A549 treated with ZK216348 at 1 μM for 4 hours (cell line): ENCODE measurements around the gene OR8H1. TPM values are rescaled to one million over a fixed set of nuclear protein-coding genes. Genes with fewer than 3 reads are reported as not detected.

Source experiments
- total RNA-seq: library from RNA; stranded (reverse); fragments of 200-300 nt; extraction: Qiagen RNA extraction; gene quantifications from 5 replicates; pipeline ENCODE4 v1.2.3, GENCODE V29; 2022; ENCODE audit warnings: low read depth

The OR8H1 gene
- total RNA-seq: not detected in 5 replicates

GRCh38 chr11:56292154-56292553, at the start of gene OR8H1:
Gene OR8H1 (minus strand): TSS chr11:56292254. CDS start chr11:56291062, 1,192 bp downstream.

GRCh38 chr11:56314844-56315243, 22.8 kb upstream of the OR8H1 start, which contains the start of gene OR8K3:
Gene OR8K3 (plus strand): TSS chr11:56315144. CDS start chr11:56318307, 3,163 bp downstream.

GRCh38 chr11:56273854-56274253, 18.2 kb downstream of the OR8H1 start, which contains the start of gene OR5T1:
Gene OR5T1 (plus strand): TSS chr11:56274154. CDS start chr11:56275639, 1,485 bp downstream.

GRCh38 chr11:56251954-56252353, 40.1 kb downstream of the OR8H1 start, which contains the start of gene OR5T3:
Gene OR5T3 (plus strand): TSS chr11:56252254. CDS start chr11:56252254, 0 bp downstream.

Other genes starting within 250 kb of the OR8H1 start
- gene OR8I2, start 198.9 kb downstream of the OR8H1 start, total RNA-seq: not detected in 5 replicates
- not detected in 5 replicates for gene OR8H2, start 188.6 kb downstream of the OR8H1 start, total RNA-seq
- not detected in 5 replicates for gene OR8H3, start 169.9 kb downstream of the OR8H1 start, total RNA-seq
- gene OR8J3, start 152.1 kb downstream of the OR8H1 start, total RNA-seq: not detected in 5 replicates
- gene OR8K5, start 131.9 kb downstream of the OR8H1 start, total RNA-seq: not detected in 5 replicates
- gene OR5J2, start 115.6 kb downstream of the OR8H1 start, total RNA-seq: not detected in 5 replicates
- not detected in 5 replicates for gene OR5T2, start 58.0 kb downstream of the OR8H1 start, total RNA-seq
- gene OR5T3, start 40.0 kb downstream of the OR8H1 start, total RNA-seq: not detected in 5 replicates
- not detected in 5 replicates for gene OR5T1, start 18.1 kb downstream of the OR8H1 start, total RNA-seq
- gene OR8K3, start 22.9 kb upstream of the OR8H1 start, total RNA-seq: not detected in 5 replicates
- not detected in 5 replicates for gene OR8K1, start 53.8 kb upstream of the OR8H1 start, total RNA-seq
- not detected in 5 replicates for gene OR8J1, start 62.0 kb upstream of the OR8H1 start, total RNA-seq
- not detected in 5 replicates for gene OR8U1, start 83.4 kb upstream of the OR8H1 start, total RNA-seq
- not detected in 5 replicates for gene OR5AL1, start 120.4 kb upstream of the OR8H1 start, total RNA-seq
- gene OR5M3, start 181.1 kb upstream of the OR8H1 start, total RNA-seq: not detected in 5 replicates
- not detected in 5 replicates for gene OR5M8, start 199.1 kb upstream of the OR8H1 start, total RNA-seq